Ovary (tissue), 9 donors: ENCODE data around the gene CWC27. TPM values are rescaled to one million over a fixed set of nuclear protein-coding genes. Genes with fewer than 3 reads are reported as not detected.

ENCODE experiments used
- DNase-seq, 5 donors: peaks; one replicate each; pipeline ENCODE4 v3.0.0-alpha.2; 2019 to 2020
- H3K27ac ChIP-seq, 2 donors: fragments of 200-600 bp; one replicate each; pipeline versions ENCODE4 v1.5.1 to v1.8.0; 2019 to 2022
- H3K27me3 ChIP-seq: fragments of 200-600 bp; one replicate; pipeline ENCODE4 v1.8.0; 2022
- H3K36me3 ChIP-seq: fragments of 200-600 bp; sonication (generic); one replicate; pipeline ENCODE4 v1.5.1; 2019
- H3K4me1 ChIP-seq: one replicate; pipeline ENCODE4 v1.8.1; 2013; ENCODE audit warnings: mild to moderate bottlenecking, moderate library complexity; ENCODE audit not compliant: insufficient read depth
- H3K4me3 ChIP-seq: fragments of 200-600 bp; sonication (generic); one replicate; pipeline ENCODE4 v1.5.1; 2017
- H3K9me3 ChIP-seq, 2 donors: fragments of 200-600 bp in 1 of 2; sonication (generic) in 1 of 2; one replicate each; pipeline versions ENCODE4 v1.5.1 to v1.8.1; 2013 to 2019; ENCODE audit warnings: mild to moderate bottlenecking in 1 of 2, moderate library complexity in 1 of 2
- EP300 ChIP-seq: sonication (generic); formaldehyde crosslinking; IDR thresholded peaks from one replicate; pipeline ENCODE4 v1.6.1; 2017; ENCODE audit warnings: antibody characterized with exemption
- POLR2A ChIP-seq: fragments of 450-650 bp; IDR thresholded peaks from one replicate; pipeline ENCODE4 v1.6.1; 2017; ENCODE audit warnings: antibody characterized with exemption, mild to moderate bottlenecking, moderate library complexity
- WGBS, 3 donors: extraction: QIAGEN DNeasy Blood & Tissue Kit in 1 of 3; methylation state at CpG; one replicate each; pipeline versions ENCODE4 v1.1.5 to v1.1.7; 2013 to 2017; 5-methylcytosine and 5-hydroxymethylcytosine counted together
- intact Hi-C, 4 donors: fragments of 100-400 bp; cut with DNase I; formaldehyde crosslinking; loops; one replicate each; pipeline versions ENCODE4 v1.11.0 to v1.15.1; 2022 to 2023
- polyA plus RNA-seq, 2 donors: library from polyadenylated mRNA; stranded (reverse); fragments of 200-250 nt in 1 of 2; fragments of 350-450 nt in 1 of 2; fragmentation: Illumina TruSeq in 1 of 2; extraction: RNeasy Lipid Tissue Mini Kit (QIAGEN cat#74804) in 1 of 2; gene quantifications; one replicate each; pipeline ENCODE4 v1.2.3, GENCODE V29; 2013 to 2014
- total RNA-seq, 7 donors: library from RNA; depleted of rRNA in 2 of 7; stranded (reverse); fragments of >200 nt in 2 of 7; fragmentation: NEBNext Ultra II Directional in 3 of 7; extraction: Animal tissue kit (Norgen Biotek cat#: 25700) in 3 of 7; gene quantifications; one replicate each; pipeline versions ENCODE4 v1.1.0 to v1.2.4, GENCODE V29; 2016 to 2023
- TF ChIP-seq, protein P1 (sequence below), 3 donors: fragments of 450-650 bp in 2 of 3; fragments of 200-600 bp in 1 of 3; IDR thresholded peaks; one replicate each; pipeline versions ENCODE4 v1.5.1 to v1.8.0; 2016 to 2022; ENCODE audit warnings: antibody characterized with exemption in 3 of 3, mild to moderate bottlenecking in 1 of 3
- donor health status: DM: no; HTN: no; CAD: no; lungs with moderate emphysema.
- donor health status: DM: no; HTN: no; CAD: no.
- donor health status: Bipolar disorder and iron deficiency.
- donor health status: DM: yes; HTN: yes; CAD: no.
- donor health status: DM: no; HTN: no; CAD: no.
- donor health status: DM: yes; HTN: yes; CAD: no.

The CWC27 gene
- total and polyA plus RNA-seq, 9 donors = 10.0 to 23.1 (median 18.9) TPM

DNA sequence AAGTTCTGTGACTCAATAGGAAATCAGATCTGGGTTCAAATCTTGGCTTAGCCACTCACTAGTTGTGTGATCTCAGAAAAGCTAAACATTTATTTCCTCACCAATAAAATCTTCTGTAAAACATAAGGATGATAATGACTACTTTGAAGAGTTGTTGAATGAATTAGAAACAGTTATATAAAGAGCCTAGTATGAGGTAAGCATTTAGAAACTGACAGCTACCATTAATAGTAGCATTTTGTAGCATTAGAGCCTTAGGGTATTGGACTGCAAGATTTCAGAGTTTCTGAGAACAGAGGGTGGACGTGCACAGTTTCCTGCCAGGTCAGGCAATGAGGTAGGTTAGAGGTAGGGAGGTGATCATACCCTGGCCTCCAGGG lies 293.2 kb downstream of the CWC27 start:
- Histone ChIP-seq H3K27me3 (no peaks in the 10 kb centered on the region), H3K27ac (no peak overlapping the region), H3K4me1 (no peaks in the 10 kb centered on the region), H3K9me3 (no peaks in the 10 kb centered on the region), H3K4me3 (no peak overlapping the region), H3K36me3 (no peaks in the 10 kb centered on the region)
- no peak for DNase-seq
- intact Hi-C loops = no loop called here
- 92 to 97% (median 97%) methylated on average over 1 of the region's 1 CpG for WGBS, 3 donors
- TF ChIP-seq EP300 (no peak), POLR2A (no peak)
- TF ChIP-seq, protein P1, sequence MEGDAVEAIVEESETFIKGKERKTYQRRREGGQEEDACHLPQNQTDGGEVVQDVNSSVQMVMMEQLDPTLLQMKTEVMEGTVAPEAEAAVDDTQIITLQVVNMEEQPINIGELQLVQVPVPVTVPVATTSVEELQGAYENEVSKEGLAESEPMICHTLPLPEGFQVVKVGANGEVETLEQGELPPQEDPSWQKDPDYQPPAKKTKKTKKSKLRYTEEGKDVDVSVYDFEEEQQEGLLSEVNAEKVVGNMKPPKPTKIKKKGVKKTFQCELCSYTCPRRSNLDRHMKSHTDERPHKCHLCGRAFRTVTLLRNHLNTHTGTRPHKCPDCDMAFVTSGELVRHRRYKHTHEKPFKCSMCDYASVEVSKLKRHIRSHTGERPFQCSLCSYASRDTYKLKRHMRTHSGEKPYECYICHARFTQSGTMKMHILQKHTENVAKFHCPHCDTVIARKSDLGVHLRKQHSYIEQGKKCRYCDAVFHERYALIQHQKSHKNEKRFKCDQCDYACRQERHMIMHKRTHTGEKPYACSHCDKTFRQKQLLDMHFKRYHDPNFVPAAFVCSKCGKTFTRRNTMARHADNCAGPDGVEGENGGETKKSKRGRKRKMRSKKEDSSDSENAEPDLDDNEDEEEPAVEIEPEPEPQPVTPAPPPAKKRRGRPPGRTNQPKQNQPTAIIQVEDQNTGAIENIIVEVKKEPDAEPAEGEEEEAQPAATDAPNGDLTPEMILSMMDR (IDR thresholded peaks at IDR 0.05) = no peak

DNA sequence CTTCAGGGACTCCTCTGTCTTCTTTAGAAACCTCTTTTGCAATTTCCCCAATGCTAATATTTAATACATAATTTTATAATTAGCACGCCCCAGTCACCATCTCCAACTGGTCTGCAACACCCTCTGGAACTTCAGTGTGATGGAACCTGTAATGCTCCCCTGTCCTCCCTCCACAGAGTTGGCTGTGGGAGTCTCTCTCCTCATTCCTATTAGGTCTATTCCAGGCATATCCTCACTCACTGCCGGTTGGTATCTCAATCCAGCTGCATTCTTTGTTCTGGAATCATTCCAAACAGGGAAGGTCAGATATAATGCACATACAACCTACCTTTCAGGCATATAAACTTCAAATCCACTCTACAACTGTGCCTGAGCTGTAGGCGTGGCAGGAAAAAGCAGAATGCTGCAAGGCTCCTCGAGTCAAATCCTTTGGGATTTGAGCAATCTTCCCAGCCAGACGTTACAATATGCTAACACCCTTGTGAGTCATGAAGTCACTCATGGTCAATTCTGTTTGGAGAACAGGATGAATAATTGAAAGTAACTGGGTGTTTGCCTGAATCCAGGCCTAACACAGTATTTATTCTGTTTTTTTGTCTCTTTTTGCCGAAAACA lies 293.8 kb downstream of the CWC27 start:
- H3K27ac ChIP-seq = no peak overlapping the region
- TF ChIP-seq EP300 (no peak), POLR2A (no peak)
- TF ChIP-seq, protein P1 (IDR thresholded peaks at IDR 0.05) = no peak
- no peaks in the 10 kb centered on the region for H3K9me3 ChIP-seq
- H3K36me3 ChIP-seq = no peaks in the 10 kb centered on the region
- 38 to 47% (median 45%) methylated on average over 6 of the region's 6 CpGs for WGBS, 3 donors
- intact Hi-C loops = no loop called here
- peak in 1 of 5 donors; percentile 62 for DNase-seq
- no peaks in the 10 kb centered on the region for H3K27me3 ChIP-seq
- H3K4me3 ChIP-seq = no peak overlapping the region
- no peaks in the 10 kb centered on the region for H3K4me1 ChIP-seq

DNA sequence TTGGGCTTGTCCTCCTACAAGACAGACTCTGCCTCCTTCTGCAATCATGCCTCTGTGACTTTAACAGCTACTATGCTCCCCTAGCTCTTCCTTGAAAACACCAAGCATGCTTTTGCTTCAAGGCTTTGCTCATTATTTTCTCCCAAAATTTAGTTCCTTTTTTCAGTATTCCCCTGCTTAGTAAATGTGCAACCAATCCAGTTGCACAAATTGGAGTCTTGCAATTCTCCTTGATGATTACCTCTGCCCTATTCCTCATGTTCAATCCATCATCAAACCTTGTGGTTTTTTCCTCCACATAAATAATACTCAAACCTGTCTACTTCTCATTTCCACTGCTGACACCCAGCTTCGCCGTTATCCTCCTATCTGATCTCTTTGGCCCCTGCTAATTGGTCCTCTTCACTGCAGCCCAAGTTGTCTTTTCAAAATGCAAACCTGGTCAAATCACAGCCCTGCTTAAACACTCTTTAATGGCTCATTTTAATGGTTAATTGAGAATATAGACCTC lies 296.3 kb downstream of the CWC27 start:
- H3K4me1 ChIP-seq = no peaks in the 10 kb centered on the region
- H3K9me3 ChIP-seq = no peaks in the 10 kb centered on the region
- DNase-seq = no peak
- intact Hi-C loops = no loop called here
- TF ChIP-seq, protein P1 (IDR thresholded peaks at IDR 0.05) = no peak
- TF ChIP-seq EP300 = no peak
- no peak for TF ChIP-seq POLR2A
- H3K4me3 ChIP-seq = no peak overlapping the region
- H3K27me3 ChIP-seq = no peaks in the 10 kb centered on the region
- H3K27ac ChIP-seq = no peak overlapping the region
- 79 to 89% (median 80%) methylated on average over 2 of the region's 2 CpGs for WGBS, 3 donors
- H3K36me3 ChIP-seq = no peaks in the 10 kb centered on the region

DNA sequence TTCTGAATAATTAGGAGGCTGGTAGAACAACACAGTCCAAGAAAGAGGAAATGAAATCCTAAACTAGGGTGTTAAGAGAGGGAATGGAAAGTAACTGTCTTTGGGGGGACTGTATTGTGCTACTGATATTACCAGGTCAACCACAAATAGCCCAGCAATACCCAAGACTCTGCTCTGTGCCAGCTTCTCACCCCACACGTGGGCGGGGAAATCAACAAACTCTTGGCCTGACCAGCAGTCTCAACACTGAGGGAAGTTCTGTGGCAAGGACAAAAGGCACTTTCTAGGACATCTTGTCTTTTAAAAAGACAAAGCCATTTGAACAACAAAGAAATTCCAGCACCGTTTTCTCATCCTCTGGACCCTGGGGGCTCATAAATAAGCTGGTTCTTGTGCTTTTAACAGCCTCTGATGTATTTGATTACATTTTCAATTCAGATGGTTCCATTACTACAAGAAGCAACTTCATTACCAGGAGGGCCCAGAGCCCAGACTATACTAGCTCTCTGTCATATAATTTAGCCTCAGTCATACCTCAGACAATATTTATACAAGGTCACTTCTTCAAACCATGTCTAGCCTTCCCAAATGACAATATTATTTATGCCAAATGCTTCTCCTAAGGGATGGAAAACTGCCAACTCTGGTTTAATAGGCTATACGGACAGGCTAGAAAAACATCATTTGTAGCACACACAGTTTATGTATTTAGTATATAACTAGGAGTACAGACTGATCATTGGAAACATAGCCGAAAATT lies 297.8 kb downstream of the CWC27 start:
- no peak overlapping the region for H3K4me3 ChIP-seq
- intact Hi-C loops = no loop called here
- no peak for DNase-seq
- no peaks in the 10 kb centered on the region for H3K9me3 ChIP-seq
- TF ChIP-seq, protein P1 (IDR thresholded peaks at IDR 0.05) = no peak
- TF ChIP-seq EP300 = no peak
- no peak for TF ChIP-seq POLR2A
- H3K27ac ChIP-seq = no peak overlapping the region
- no peaks in the 10 kb centered on the region for H3K27me3 ChIP-seq
- H3K4me1 ChIP-seq = no peaks in the 10 kb centered on the region
- H3K36me3 ChIP-seq = no peaks in the 10 kb centered on the region
- 54 to 60% (median 57%) methylated on average over 5 of the region's 5 CpGs for WGBS, 3 donors
